SH-SY5Y (cell line): ENCODE results near the gene MYH10.

Experiments
- GATA2 ChIP-seq: IDR thresholded peaks from 2 replicates; pipeline ENCODE4 v1.6.1; 2011; ENCODE audit warnings: mild to moderate bottlenecking, low read depth, low read length
- GATA3 ChIP-seq: IDR thresholded peaks from 2 replicates; pipeline ENCODE4 v1.6.1; 2011; ENCODE audit warnings: low read depth, mild to moderate bottlenecking, low read length, moderate library complexity

DNA sequence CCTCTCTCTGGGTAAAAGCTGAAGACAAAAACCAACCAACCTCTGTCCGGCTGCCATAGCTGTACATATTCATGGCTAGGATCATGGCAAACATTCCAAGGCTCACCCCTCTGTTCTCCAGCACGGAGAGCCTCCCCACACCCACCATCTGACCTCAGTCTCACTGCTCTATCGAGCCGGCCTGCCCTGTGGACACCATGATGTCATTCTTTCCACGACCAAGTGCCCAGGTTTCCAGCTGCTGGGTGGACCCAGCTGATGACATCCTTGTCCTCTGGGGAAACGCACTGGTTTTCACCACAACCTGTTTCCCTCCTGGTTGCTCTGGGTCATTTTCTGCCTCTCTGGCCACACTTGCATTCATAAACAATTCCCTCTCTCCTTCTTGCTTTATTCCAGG is 127.2 kb downstream of the MYH10 start:
- TF ChIP-seq GATA2, result no peak
- no peak for TF ChIP-seq GATA3
